ENCODE measurements around the gene ANKMY1. TPM values are rescaled to one million over a fixed set of nuclear protein-coding genes. Genes with fewer than 3 reads are reported as not detected.

The ANKMY1 gene
- total RNA-seq, 1 experiment from 2014 or later: 28.3 TPM

DNA sequence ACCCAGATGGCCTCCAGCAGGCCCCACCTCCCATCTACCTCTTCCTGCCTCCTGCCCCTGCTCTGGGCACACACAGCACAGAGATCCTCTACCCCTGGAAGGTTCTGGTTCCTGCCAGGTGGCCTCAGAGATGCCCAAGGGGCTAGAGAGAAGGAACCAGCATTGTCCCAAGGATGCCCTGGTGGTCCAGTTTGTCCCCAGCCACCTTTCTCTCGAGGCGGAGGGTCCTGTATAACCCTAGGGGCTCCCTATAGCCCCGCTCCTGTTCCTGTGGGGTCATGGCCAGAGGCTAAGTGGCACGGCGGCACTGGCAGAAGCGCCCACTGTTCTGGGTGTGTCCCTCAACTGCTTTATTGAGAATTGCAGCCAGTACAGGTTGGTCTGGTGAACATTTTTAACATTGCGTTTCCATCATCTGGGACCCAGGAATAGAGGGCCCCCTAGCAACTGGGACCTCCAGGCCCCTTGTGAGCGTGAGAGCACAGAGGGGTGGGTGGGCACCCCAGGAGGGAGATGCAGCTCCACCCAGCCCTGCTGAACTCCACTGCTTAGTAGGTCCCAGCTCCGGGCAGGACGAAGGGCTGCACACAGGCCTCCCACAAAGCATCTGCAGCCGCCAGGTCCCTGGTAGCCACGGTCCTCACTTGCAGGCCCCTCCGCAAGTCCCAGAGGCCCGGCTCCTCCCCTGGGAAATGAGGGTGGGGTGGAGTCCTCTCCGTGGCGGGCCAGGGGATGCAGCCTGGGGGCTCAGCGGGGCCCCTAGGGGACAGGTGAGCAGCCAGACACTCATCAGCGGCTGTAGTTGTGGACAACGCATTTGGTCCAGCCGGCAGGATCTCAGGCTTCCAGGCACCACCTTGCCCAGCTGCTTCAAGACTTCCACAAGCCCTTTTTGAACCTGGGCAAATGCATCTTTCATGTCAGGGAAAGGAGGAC lies 89.2 kb downstream of the ANKMY1 start:
- Histone ChIP-seq H4K20me1 (ENCODE audit: insufficient read depth) (no peaks in the 10 kb centered on the region), H3K9me2 (ENCODE audit: insufficient read depth) (no peaks in the 10 kb centered on the region), H2AFZ (ENCODE audit: low read depth, low read length, poor library complexity, severe bottlenecking) (no peak overlapping the region), H3K79me2 (ENCODE audit: insufficient read depth, low read length) (no peaks in the 10 kb centered on the region), H3K27me3 (ENCODE audit: insufficient read depth, low read length) (no peaks in the 10 kb centered on the region), H3K27ac (ENCODE audit: low read depth, low read length) (no peak overlapping the region), H3K4me3 (replicated peaks in 1 of 2; ENCODE audit: low read depth in 1 of 2, low read length in 2 of 2) (no peak overlapping the region), H3K9me3 (ENCODE audit: control insufficient read depth in 1 of 2, insufficient read depth in 1 of 2, low read depth in 1 of 2, low read length in 2 of 2) (no peaks in the 10 kb centered on the region), H3K9ac (ENCODE audit: low read length) (no peak overlapping the region), H3K36me3 (ENCODE audit: control insufficient read depth in 1 of 2, insufficient read depth in 2 of 2, low read length in 2 of 2) (peaks cover 0 to 11% of the 10 kb centered on the region in 2 experiments; a peak in 2 of 4 replicates), H3K4me1 (ENCODE audit: control insufficient read depth in 1 of 2, insufficient read depth in 2 of 2, low read length in 2 of 2) (no peaks in the 10 kb centered on the region), H3K4me2 (ENCODE audit: low read length) (no peak overlapping the region)
- DNase-seq (ENCODE audit: low read depth, low spot score): no peak
- TF ChIP-seq, protein P1, sequence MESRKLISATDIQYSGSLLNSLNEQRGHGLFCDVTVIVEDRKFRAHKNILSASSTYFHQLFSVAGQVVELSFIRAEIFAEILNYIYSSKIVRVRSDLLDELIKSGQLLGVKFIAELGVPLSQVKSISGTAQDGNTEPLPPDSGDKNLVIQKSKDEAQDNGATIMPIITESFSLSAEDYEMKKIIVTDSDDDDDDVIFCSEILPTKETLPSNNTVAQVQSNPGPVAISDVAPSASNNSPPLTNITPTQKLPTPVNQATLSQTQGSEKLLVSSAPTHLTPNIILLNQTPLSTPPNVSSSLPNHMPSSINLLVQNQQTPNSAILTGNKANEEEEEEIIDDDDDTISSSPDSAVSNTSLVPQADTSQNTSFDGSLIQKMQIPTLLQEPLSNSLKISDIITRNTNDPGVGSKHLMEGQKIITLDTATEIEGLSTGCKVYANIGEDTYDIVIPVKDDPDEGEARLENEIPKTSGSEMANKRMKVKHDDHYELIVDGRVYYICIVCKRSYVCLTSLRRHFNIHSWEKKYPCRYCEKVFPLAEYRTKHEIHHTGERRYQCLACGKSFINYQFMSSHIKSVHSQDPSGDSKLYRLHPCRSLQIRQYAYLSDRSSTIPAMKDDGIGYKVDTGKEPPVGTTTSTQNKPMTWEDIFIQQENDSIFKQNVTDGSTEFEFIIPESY (IDR thresholded peaks at IDR 0.05; ENCODE audit: extremely low read depth, insufficient replicate concordance, low read length): no peak
- no peak for TF ChIP-seq SIN3A (IDR thresholded peaks at IDR 0.05; ENCODE audit: low read depth)
- peak; percentile 27 for TF ChIP-seq POLR2AphosphoS5 (IDR thresholded peaks at IDR 0.05; ENCODE audit: low read depth, low read length)
- intact Hi-C loops (cut with micrococcal nuclease): no loop called here
- POLR2A ChIA-PET: no interaction called here
- ATAC-seq: peak; percentile 29
- RAD21 ChIA-PET (ENCODE audit: low non-redundant PET in 1 of 2, low total read pairs in 2 of 2, uncharacterized antibody in 2 of 2, unreplicated experiment in 2 of 2): no interaction called here
- BruUV-seq (replicated peaks): no TSS peak
- CTCF ChIA-PET: no interaction called here

DNA sequence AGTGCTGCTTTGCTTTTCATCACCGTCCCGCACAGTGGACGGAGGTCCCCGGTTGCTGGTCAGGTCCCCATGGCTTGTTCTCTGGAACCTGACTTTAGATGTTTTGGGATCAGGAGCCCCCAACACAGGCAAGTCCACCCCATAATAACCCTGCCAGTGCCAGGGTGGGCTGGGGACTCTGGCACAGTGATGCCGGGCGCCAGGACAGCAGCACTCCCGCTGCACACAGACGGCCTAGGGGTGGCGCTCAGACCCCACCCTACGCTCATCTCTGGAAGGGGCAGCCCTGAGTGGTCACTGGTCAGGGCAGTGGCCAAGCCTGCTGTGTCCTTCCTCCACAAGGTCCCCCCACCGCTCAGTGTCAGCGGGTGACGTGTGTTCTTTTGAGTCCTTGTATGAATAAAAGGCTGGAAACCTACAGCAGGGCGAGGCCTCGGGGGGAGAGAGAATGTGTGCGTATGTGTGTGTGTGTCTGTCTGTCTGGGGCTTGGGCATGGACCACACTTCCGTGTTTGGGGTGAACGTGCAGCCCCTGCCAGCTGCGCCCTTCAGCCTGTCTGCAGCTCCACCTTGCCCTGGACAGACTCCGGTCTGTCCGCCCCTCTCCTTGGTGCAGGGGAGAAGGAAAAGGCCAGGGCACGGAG lies 90.0 kb downstream of the ANKMY1 start:
- Histone ChIP-seq H3K9me2 (ENCODE audit: insufficient read depth) (no peaks in the 10 kb centered on the region), H3K79me2 (ENCODE audit: insufficient read depth, low read length) (no peaks in the 10 kb centered on the region), H2AFZ (ENCODE audit: low read depth, low read length, poor library complexity, severe bottlenecking) (no peak overlapping the region), H4K20me1 (ENCODE audit: insufficient read depth) (no peaks in the 10 kb centered on the region), H3K27ac (ENCODE audit: low read depth, low read length) (no peak overlapping the region), H3K9me3 (ENCODE audit: control insufficient read depth in 1 of 2, insufficient read depth in 1 of 2, low read depth in 1 of 2, low read length in 2 of 2) (no peaks in the 10 kb centered on the region), H3K4me2 (ENCODE audit: low read length) (no peak overlapping the region), H3K9ac (ENCODE audit: low read length) (no peak overlapping the region), H3K4me3 (replicated peaks in 1 of 2; ENCODE audit: low read depth in 1 of 2, low read length in 2 of 2) (no peak overlapping the region), H3K4me1 (ENCODE audit: control insufficient read depth in 1 of 2, insufficient read depth in 2 of 2, low read length in 2 of 2) (no peaks in the 10 kb centered on the region), H3K36me3 (ENCODE audit: control insufficient read depth in 1 of 2, insufficient read depth in 2 of 2, low read length in 2 of 2) (peaks cover 0 to 15% of the 10 kb centered on the region in 2 experiments; a peak in 2 of 4 replicates), H3K27me3 (ENCODE audit: insufficient read depth, low read length) (no peaks in the 10 kb centered on the region)
- ChIA-PET RAD21 (ENCODE audit: low non-redundant PET in 1 of 2, low total read pairs in 2 of 2, uncharacterized antibody in 2 of 2, unreplicated experiment in 2 of 2) (interaction anchor here in 1 of 2 experiments (0.7 kb wide), 1 partner anchor 235 kb away, joined by 3 read pairs; no protein-coding TSS in a partner anchor), POLR2A (no interaction called here), CTCF (no interaction called here)
- no peak for DNase-seq (ENCODE audit: low read depth, low spot score)
- intact Hi-C loops (cut with micrococcal nuclease): no loop called here
- peak; percentile 36 for ATAC-seq
- BruUV-seq (replicated peaks): no TSS peak
- TF ChIP-seq TCF7L2 (IDR thresholded peaks at IDR 0.05; ENCODE audit: borderline replicate concordance, extremely low read depth, insufficient read depth, insufficient read length) (no peak), EZH2phosphoT487 (IDR thresholded peaks at IDR 0.05; ENCODE audit: borderline replicate concordance) (no peak), ZFX (IDR thresholded peaks at IDR 0.05) (no peak), ATF3 (IDR thresholded peaks at IDR 0.05) (no peak), POLR2AphosphoS5 (IDR thresholded peaks at IDR 0.05; ENCODE audit: low read depth, low read length) (no peak; the same call in 1 of the 2 replicates), SRF (IDR thresholded peaks at IDR 0.05; ENCODE audit: low read depth) (no peak)
- TF ChIP-seq, protein P2, sequence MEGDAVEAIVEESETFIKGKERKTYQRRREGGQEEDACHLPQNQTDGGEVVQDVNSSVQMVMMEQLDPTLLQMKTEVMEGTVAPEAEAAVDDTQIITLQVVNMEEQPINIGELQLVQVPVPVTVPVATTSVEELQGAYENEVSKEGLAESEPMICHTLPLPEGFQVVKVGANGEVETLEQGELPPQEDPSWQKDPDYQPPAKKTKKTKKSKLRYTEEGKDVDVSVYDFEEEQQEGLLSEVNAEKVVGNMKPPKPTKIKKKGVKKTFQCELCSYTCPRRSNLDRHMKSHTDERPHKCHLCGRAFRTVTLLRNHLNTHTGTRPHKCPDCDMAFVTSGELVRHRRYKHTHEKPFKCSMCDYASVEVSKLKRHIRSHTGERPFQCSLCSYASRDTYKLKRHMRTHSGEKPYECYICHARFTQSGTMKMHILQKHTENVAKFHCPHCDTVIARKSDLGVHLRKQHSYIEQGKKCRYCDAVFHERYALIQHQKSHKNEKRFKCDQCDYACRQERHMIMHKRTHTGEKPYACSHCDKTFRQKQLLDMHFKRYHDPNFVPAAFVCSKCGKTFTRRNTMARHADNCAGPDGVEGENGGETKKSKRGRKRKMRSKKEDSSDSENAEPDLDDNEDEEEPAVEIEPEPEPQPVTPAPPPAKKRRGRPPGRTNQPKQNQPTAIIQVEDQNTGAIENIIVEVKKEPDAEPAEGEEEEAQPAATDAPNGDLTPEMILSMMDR (IDR thresholded peaks at IDR 0.05 in 2 of 3, conservative IDR thresholded peaks at IDR 0.05 in 1 of 3; ENCODE audit: borderline replicate concordance in 1 of 3, insufficient read depth in 1 of 3, low read depth in 2 of 3, low read length in 2 of 3): no peak

Measured in HCT116 (cell line).